Esophagus muscularis mucosa (tissue), 3 donors: ENCODE measurements around the gene ATP2A3.

ENCODE experiments used
- CTCF ChIP-seq, 3 experiments: fragments of 200-600 bp in 2 of 3; fragments of 450-650 bp in 1 of 3; sonication (generic) in 2 of 3; IDR thresholded peaks; one replicate each; pipeline ENCODE4 v1.5.1; 2017 to 2019; ENCODE audit warnings: antibody characterized with exemption in 3 of 3, mild to moderate bottlenecking in 2 of 3, moderate library complexity in 1 of 3
- POLR2A ChIP-seq: fragments of 450-650 bp; IDR thresholded peaks from one replicate; pipeline ENCODE4 v1.6.1; 2017; ENCODE audit warnings: antibody characterized with exemption, moderate library complexity, mild to moderate bottlenecking, low read depth
- POLR2AphosphoS5 ChIP-seq, 2 donors: sonication (generic); formaldehyde crosslinking; IDR thresholded peaks; one replicate each; pipeline ENCODE4 v1.6.1; 2017; ENCODE audit warnings: antibody characterized with exemption in 2 of 2

- TF ChIP-seq POLR2A (no peak), CTCF (IDR thresholded peaks at IDR 0.05) (no peak), POLR2AphosphoS5 (IDR thresholded peaks at IDR 0.05) (no peak)
Measured at GRCh38 chr17:4007346-4008081, 43.3 kb upstream of the ATP2A3 start.
